HG03060 (cell line): ENCODE data around the gene ZNF594.
"Not testable (repeated sequence)": the region's sequence is repeated elsewhere in the genome, so short reads cannot be mapped to it uniquely, and the experiment has no call there.

ENCODE experiments used
- ATAC-seq: cut with Tn5 transposase; IDR thresholded peaks from one replicate; pipeline ENCODE4 v1.9.1; 2021; ENCODE audit warnings: low read depth, moderate number of reproducible peaks; ENCODE audit not compliant: unreplicated experiment

ZNF594 gene

DNA sequence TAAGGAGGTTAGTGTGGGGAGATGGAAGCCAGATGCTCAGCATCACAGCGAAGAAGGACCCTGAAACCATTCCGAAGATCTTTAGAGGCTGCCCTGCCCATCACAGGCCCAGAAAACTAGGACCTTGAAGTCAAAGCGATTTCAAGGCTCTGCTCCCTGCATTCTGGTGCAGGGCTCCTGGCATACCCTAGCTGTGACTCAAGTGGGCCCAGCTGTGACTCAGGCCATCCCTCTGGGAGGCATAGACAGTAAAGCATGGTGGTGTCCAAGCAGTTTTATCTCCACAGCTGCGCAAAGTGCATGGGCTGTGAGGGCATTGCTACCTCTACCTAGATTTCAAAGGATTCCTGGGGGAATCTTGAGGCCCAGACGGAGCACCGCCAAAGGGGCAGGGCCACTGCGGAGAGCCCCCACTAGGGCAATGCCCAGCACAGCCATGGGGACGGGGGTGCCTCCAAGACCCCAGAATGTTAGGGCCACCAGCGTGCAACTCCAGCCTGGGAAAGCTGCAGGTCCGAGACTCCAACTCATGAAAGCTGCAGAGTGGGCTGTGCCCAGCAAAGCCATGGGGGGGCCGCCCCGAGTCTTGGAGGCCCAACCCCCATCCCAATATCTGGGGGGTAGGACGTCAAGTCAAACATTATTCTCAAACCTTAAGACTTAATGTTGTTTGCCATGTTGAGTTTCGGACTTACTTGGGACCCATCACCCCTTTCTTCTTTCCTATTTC is 11.7 kb upstream of the ZNF594 start:
- no peak for ATAC-seq

DNA sequence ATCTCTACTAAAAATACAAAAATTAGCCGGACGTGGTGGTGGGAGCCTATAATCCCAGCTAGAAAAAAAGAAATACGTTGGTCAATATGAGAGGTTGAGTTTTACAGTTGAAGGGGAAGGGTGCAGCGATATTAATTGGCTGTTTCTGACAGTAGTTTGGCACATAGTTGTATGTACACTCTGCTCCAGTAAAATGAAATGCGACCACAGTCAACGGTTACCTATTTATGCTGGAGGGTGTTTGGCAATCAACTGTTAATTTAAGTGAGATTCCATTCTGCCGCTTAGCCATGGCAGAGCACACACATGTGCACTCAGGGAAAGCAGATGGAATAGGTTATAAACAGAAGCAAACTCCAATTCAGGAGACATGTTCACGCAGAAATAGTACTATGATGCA is 9.3 kb upstream of the ZNF594 start:
- no peak for ATAC-seq

GRCh38 chr17:5200360-5200759 is 8.7 kb upstream of the ZNF594 start:
- ATAC-seq, result no peak

GRCh38 chr17:5198472-5198871 is 6.8 kb upstream of the ZNF594 start:
- no peak for ATAC-seq

- ATAC-seq, result no peak
Measured at GRCh38 chr17:5194346-5194745, 2.7 kb upstream of the ZNF594 start.

DNA sequence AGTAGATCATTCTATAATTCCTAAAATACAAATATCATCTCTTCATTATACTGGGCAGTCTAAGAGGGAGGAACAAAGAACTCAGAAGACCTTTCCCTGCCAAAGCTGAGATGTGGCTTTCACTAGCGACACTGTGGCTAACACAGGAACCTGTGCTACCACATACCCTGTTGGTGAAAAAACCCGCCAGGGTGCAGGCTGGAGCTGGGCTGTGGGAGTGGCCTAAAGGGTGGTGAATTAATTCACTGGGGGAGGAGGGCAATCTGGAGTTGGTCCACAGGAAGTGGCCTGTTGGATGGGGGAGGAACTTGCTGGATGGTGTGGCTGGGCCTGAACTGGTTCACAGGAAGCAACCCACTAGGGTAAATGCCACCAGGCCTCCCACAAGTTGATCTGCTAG is 7.4 kb downstream of the ZNF594 start:
- no peak for ATAC-seq

GRCh38 chr17:5183410-5183793 is 8.3 kb downstream of the ZNF594 start:
- ATAC-seq, result no peak

DNA sequence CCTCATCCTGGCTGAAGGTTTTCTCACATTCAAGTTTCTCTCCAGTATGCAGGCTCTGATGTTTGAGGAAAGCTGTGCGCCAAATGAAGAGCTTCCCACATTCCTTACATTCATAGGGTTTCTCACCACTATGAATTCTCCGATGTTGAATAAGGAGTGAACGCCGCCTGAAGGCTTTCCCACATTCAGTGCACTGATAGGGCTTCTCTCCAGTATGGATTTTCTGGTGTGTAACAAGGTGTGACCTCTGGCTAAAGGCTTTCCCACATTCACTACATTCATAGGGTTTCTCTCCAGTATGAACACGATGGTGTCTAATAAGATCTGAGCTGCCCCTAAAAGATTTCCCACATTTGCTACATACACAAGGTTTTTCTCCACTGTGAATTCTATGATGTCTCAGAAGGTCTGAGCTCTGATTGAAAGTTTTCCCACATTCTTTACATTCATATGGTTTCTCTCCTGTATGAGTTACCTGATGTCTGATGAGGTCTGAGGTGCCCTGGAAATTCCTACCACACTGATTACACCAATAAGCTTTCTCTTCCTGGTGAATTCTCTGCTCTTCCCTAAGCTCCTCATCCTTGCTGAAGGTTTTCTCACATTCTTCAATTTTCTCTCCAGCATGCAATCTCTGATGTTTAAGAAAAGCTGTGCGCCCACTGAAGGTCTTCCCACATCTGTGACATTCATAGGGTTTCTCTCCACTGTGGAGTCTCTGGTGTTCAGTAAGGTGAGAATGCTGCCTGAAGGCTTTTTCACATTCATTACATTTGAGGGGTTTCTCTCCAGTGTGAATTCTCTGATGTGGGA is 8.9 kb downstream of the ZNF594 start:
- ATAC-seq, result no peak

- no peak for ATAC-seq
Measured at GRCh38 chr17:5181509-5182305, 10.0 kb downstream of the ZNF594 start.

DNA sequence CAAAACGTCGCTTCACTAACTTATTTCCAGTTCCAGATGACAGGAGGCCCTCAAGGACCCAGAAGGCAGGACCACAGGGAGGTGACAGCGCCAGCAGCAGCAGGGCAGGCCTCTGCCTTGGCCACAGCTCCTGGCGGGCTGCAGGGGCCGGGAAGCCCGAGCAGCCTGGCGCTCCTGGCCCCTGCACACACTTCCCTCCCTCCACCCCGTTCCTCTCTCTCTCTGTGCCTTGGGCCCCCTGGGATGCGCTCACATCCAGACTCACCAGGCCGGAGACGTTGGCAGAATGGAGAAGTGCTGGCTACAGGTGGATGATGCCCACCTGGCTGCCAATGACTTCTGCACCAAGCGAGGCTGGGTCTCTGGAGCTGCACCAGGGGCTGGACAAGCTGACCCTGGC is 12.7 kb downstream of the ZNF594 start:
- no peak for ATAC-seq

DNA sequence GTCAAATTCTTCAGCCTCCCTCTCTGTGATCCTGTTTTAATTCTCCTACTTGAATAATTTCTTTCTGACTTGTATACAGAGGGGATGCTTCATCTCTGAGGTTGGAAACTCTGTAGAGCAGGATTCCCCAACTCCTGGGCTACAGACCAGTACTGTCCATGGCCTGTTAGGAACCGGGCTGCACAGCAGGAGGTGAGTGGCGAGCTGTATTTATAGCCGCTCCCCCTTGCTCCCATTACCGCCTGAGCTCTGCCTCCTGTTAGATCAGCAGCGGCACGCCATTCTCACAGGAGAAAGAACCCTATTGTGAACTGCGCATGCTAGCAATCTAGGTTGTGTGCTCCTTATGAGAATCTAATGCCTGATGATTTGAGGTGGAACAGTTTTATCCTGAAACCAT is 16.6 kb downstream of the ZNF594 start:
- ATAC-seq, result not testable (repeated sequence)

- not testable (repeated sequence) for ATAC-seq
Measured at GRCh38 chr17:5165791-5166564, 25.7 kb downstream of the ZNF594 start.

DNA sequence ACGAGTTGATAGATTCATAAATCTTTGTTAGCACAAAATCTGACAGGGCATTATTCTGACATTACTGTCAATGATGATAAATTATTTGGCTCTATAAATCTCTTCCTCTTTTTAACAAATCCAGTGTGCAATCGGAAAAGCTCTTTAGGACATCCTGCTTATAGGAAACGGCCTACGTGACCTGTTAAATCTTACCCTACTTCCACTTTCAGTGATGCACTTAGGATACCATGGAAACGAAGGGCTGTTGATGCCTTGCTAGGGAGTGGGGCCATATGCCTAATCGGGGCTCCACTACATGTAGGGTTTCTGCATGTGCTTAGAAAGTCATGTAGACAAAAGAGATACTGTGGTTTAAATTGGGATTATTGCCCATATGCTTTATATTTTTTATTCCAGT is 27.2 kb downstream of the ZNF594 start:
- no peak for ATAC-seq

DNA sequence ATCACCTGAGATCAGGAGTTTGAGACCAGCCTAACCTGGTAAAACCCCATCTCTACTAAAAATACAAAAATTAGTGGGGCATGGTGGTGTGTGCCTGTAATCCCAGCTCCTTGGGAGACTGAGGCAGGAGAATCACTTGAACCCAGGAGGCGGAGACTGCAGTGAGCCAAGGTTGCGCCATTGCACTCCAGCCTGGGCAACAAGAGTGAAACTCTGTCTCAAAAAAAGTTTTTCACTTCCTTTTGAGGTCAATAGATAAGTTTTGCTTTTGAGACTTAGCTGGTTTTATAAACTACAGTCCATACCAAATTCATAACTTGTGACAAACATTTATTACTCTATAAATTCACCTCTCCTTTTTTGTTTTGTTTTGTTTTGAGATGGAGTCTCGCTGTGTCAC is 29.9 kb downstream of the ZNF594 start:
- not testable (repeated sequence) for ATAC-seq

DNA sequence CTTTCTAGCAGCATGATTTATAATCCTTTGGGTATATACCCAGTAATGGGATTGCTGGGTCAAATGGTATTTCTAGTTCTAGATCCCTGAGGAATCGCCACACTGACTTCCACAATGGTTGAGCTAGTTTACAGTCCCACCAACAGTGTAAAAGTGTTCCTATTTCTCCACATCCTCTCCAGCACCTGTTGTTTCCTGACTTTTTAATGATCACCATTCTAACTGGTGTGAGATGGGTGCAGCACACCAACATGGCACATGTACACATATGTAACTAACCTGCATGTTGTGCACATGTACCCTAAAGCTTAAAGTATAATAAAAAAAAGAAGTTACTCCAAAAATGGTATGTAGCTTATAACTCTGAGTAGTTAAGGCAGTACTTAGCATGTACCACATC is 31.0 kb downstream of the ZNF594 start:
- not testable (repeated sequence) for ATAC-seq

GRCh38 chr17:5146122-5146521 is 45.5 kb downstream of the ZNF594 start:
- ATAC-seq, result not testable (repeated sequence)

DNA sequence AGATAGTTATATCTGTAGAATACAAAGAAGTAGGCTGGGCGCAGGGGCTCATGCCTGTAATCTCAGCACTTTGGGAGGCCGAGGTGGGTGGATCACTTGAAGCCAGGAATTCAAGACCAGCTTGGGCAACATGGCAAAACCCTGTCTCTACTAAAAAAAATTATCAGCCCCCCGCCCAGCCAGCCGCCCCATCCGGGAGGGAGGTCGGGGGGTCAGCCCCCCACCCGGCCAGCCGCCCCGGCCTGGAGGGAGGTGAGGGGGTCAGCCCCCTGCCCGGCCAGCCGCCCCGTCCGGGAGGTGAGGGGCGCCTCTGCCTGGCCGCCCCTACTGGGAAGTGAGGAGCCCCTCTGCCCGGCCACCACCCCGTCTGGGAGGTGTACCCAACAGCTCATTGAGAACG is 48.8 kb downstream of the ZNF594 start:
- ATAC-seq, result not testable (repeated sequence)

DNA sequence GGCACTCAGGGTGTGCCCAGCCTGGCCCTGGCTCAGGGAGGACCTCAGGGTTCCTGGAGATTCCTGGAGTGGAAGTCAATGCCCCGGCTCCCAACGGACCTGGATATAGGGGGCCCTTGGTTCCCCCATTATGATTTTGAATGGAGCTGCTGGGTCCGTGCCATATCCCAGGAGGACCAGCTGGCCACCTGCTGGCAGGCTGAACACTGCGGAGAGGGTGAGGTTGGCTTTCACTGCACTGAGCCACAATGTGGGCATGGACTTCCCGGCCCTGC is 52.3 kb downstream of the ZNF594 start:
- ATAC-seq, result no peak

- no peak for ATAC-seq
Measured at GRCh38 chr17:5138616-5139457, 52.8 kb downstream of the ZNF594 start.

DNA sequence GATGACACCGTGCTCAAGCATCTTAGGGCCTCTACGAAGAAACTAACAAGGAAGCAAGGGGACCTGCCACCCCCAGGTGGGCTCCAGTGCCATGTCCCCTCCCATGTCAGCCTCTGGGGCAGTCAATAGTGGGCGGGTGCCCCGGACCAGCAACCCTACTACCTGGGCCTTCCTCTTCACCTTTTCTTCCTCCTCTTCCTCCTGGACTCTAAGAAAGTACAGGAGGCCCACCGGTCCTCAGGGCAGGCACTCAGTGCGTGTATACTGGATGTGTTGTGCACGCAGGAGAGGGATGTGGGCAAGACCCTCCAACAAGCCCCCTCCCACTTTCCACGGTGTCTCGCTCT is 53.5 kb downstream of the ZNF594 start:
- ATAC-seq, result not testable (repeated sequence)
